ENCODE data around the gene MCHR1. TPM values are rescaled to one million over a fixed set of nuclear protein-coding genes. Genes with fewer than 3 reads are reported as not detected.
A peak's percentile ranks its signal among the peaks of the same experiment; 100 is the strongest.
"Not testable (repeated sequence)": the region's sequence is repeated elsewhere in the genome, so short reads cannot be mapped to it uniquely, and the experiment has no call there.

MCHR1 gene
- total and polyA plus RNA-seq, 4 donors: 1.6 TPM; not detected in 3

- H3K27me3 ChIP-seq (ENCODE audit: control insufficient read depth in 1 of 2, insufficient read depth in 2 of 2, low read length in 1 of 2): no peaks in the 10 kb centered on the region
- DNase-seq (peak in 1 of 2 donors; percentile 15), ATAC-seq (ENCODE audit: low FRiP score) (no peak)
- intact Hi-C loops (cut with DNase I): no loop called here
- H3K36me3 ChIP-seq (ENCODE audit: control insufficient read depth in 1 of 2, insufficient read depth in 2 of 2, low read length in 1 of 2): no peaks in the 10 kb centered on the region
- no peak overlapping the region for H3K4me3 ChIP-seq (ENCODE audit: low read length in 2 of 2)
- H3K4me1 ChIP-seq (ENCODE audit: control insufficient read depth in 1 of 2, insufficient read depth in 2 of 2, low read length in 2 of 2): no peaks in the 10 kb centered on the region
- no peaks in the 10 kb centered on the region for H3K9me3 ChIP-seq (ENCODE audit: control insufficient read depth, low read length)
- H3K27ac ChIP-seq (ENCODE audit: low read depth in 1 of 2, low read length in 2 of 2): no peak overlapping the region
- WGBS, 2 donors: 98% methylated on average over 5 of the region's 5 CpGs
These were observed 28.9 kb downstream of the MCHR1 start for GRCh38 chr22:40708177-40708576.

- DNase-seq: peak; percentile 55 to 65
- 13 to 20% methylated on average over 6 of the region's 6 CpGs for WGBS, 2 donors
- no peak overlapping the region for H3K27ac ChIP-seq (ENCODE audit: low read depth in 1 of 2, low read length in 2 of 2)
- H3K36me3 ChIP-seq (ENCODE audit: control insufficient read depth in 1 of 2, insufficient read depth in 2 of 2, low read length in 1 of 2): no peaks in the 10 kb centered on the region
- ATAC-seq (ENCODE audit: low FRiP score): peak; percentile 74
- H3K9me3 ChIP-seq (ENCODE audit: control insufficient read depth, low read length): no peaks in the 10 kb centered on the region
- intact Hi-C loops (cut with DNase I): no loop called here
- H3K27me3 ChIP-seq (ENCODE audit: control insufficient read depth in 1 of 2, insufficient read depth in 2 of 2, low read length in 1 of 2): no peaks in the 10 kb centered on the region
- H3K4me1 ChIP-seq (ENCODE audit: control insufficient read depth in 1 of 2, insufficient read depth in 2 of 2, low read length in 2 of 2): no peaks in the 10 kb centered on the region
- no peak overlapping the region for H3K4me3 ChIP-seq (ENCODE audit: low read length in 2 of 2)
These were observed 30.6 kb downstream of the MCHR1 start for GRCh38 chr22:40709752-40710413.

GRCh38 chr22:40712311-40712710 is 33.0 kb downstream of the MCHR1 start:
- H3K4me3 ChIP-seq (ENCODE audit: low read length in 2 of 2): no peak overlapping the region
- H3K9me3 ChIP-seq (ENCODE audit: control insufficient read depth, low read length): no peaks in the 10 kb centered on the region
- no peaks in the 10 kb centered on the region for H3K27me3 ChIP-seq (ENCODE audit: control insufficient read depth in 1 of 2, insufficient read depth in 2 of 2, low read length in 1 of 2)
- H3K36me3 ChIP-seq (ENCODE audit: control insufficient read depth in 1 of 2, insufficient read depth in 2 of 2, low read length in 1 of 2): no peaks in the 10 kb centered on the region
- DNase-seq (peak in 1 of 2 donors; percentile 69), ATAC-seq (ENCODE audit: low FRiP score) (no peak)
- intact Hi-C loops (cut with DNase I): no loop called here
- 97% methylated on average over 12 of the region's 12 CpGs for WGBS, 2 donors
- no peak overlapping the region for H3K27ac ChIP-seq (ENCODE audit: low read depth in 1 of 2, low read length in 2 of 2)
- H3K4me1 ChIP-seq (ENCODE audit: control insufficient read depth in 1 of 2, insufficient read depth in 2 of 2, low read length in 2 of 2): no peaks in the 10 kb centered on the region

GRCh38 chr22:40714499-40715337 is 35.4 kb downstream of the MCHR1 start:
- no peak overlapping the region for H3K27ac ChIP-seq (ENCODE audit: low read depth in 1 of 2, low read length in 2 of 2)
- ATAC-seq (ENCODE audit: low FRiP score) (no peak), DNase-seq (peak in 1 of 2 donors; percentile 45)
- no peaks in the 10 kb centered on the region for H3K9me3 ChIP-seq (ENCODE audit: control insufficient read depth, low read length)
- H3K4me3 ChIP-seq (ENCODE audit: low read length in 2 of 2): no peak overlapping the region
- no peaks in the 10 kb centered on the region for H3K4me1 ChIP-seq (ENCODE audit: control insufficient read depth in 1 of 2, insufficient read depth in 2 of 2, low read length in 2 of 2)
- 43 to 48% methylated on average over 13 of the region's 13 CpGs for WGBS, 2 donors
- no peaks in the 10 kb centered on the region for H3K36me3 ChIP-seq (ENCODE audit: control insufficient read depth in 1 of 2, insufficient read depth in 2 of 2, low read length in 1 of 2)
- intact Hi-C loops (cut with DNase I): no loop called here
- H3K27me3 ChIP-seq (ENCODE audit: control insufficient read depth in 1 of 2, insufficient read depth in 2 of 2, low read length in 1 of 2): no peaks in the 10 kb centered on the region

GRCh38 chr22:40716116-40716515 is 36.8 kb downstream of the MCHR1 start:
- no peak for DNase-seq
- H3K4me3 ChIP-seq (ENCODE audit: low read length in 2 of 2): no peak overlapping the region
- no peak overlapping the region for H3K27ac ChIP-seq (ENCODE audit: low read depth in 1 of 2, low read length in 2 of 2)
- 97 to 99% methylated on average over 9 of the region's 9 CpGs for WGBS, 2 donors
- no peaks in the 10 kb centered on the region for H3K4me1 ChIP-seq (ENCODE audit: control insufficient read depth in 1 of 2, insufficient read depth in 2 of 2, low read length in 2 of 2)
- intact Hi-C loops (cut with DNase I): no loop called here
- H3K9me3 ChIP-seq (ENCODE audit: control insufficient read depth, low read length): no peaks in the 10 kb centered on the region
- no peaks in the 10 kb centered on the region for H3K36me3 ChIP-seq (ENCODE audit: control insufficient read depth in 1 of 2, insufficient read depth in 2 of 2, low read length in 1 of 2)
- no peak for ATAC-seq (ENCODE audit: low FRiP score)
- H3K27me3 ChIP-seq (ENCODE audit: control insufficient read depth in 1 of 2, insufficient read depth in 2 of 2, low read length in 1 of 2): no peaks in the 10 kb centered on the region

- intact Hi-C loops (cut with DNase I); DNase-seq; H3K27ac ChIP-seq (ENCODE audit: low read depth in 1 of 2, low read length in 2 of 2); ATAC-seq (ENCODE audit: low FRiP score); H3K4me3 ChIP-seq (ENCODE audit: low read length in 2 of 2); H3K4me1 ChIP-seq (ENCODE audit: control insufficient read depth in 1 of 2, insufficient read depth in 2 of 2, low read length in 2 of 2); H3K9me3 ChIP-seq (ENCODE audit: control insufficient read depth, low read length); H3K36me3 ChIP-seq (ENCODE audit: control insufficient read depth in 1 of 2, insufficient read depth in 2 of 2, low read length in 1 of 2); H3K27me3 ChIP-seq (ENCODE audit: control insufficient read depth in 1 of 2, insufficient read depth in 2 of 2, low read length in 1 of 2): not testable (repeated sequence)
- 74 to 82% methylated on average over 5 of the region's 5 CpGs for WGBS, 2 donors
These were observed 38.4 kb downstream of the MCHR1 start for GRCh38 chr22:40717657-40718056.

- no peaks in the 10 kb centered on the region for H3K36me3 ChIP-seq (ENCODE audit: control insufficient read depth in 1 of 2, insufficient read depth in 2 of 2, low read length in 1 of 2)
- WGBS, 2 donors: 93 to 95% methylated on average over 9 of the region's 9 CpGs
- no peaks in the 10 kb centered on the region for H3K27me3 ChIP-seq (ENCODE audit: control insufficient read depth in 1 of 2, insufficient read depth in 2 of 2, low read length in 1 of 2)
- H3K4me1 ChIP-seq (ENCODE audit: control insufficient read depth in 1 of 2, insufficient read depth in 2 of 2, low read length in 2 of 2): no peaks in the 10 kb centered on the region
- intact Hi-C loops (cut with DNase I): no loop called here
- H3K9me3 ChIP-seq (ENCODE audit: control insufficient read depth, low read length): no peaks in the 10 kb centered on the region
- H3K4me3 ChIP-seq (ENCODE audit: low read length in 2 of 2): no peak overlapping the region
- ATAC-seq (ENCODE audit: low FRiP score) (no peak), DNase-seq (no peak)
- no peak overlapping the region for H3K27ac ChIP-seq (ENCODE audit: low read depth in 1 of 2, low read length in 2 of 2)
These were observed 39.2 kb downstream of the MCHR1 start for GRCh38 chr22:40718250-40719204.

GRCh38 chr22:40719599-40719998 is 40.3 kb downstream of the MCHR1 start:
- no peak for DNase-seq
- H3K27me3 ChIP-seq (ENCODE audit: control insufficient read depth in 1 of 2, insufficient read depth in 2 of 2, low read length in 1 of 2): no peaks in the 10 kb centered on the region
- WGBS, 2 donors: 87 to 95% methylated on average over 6 of the region's 6 CpGs
- ATAC-seq (ENCODE audit: low FRiP score): no peak
- no peak overlapping the region for H3K4me3 ChIP-seq (ENCODE audit: low read length in 2 of 2)
- intact Hi-C loops (cut with DNase I): no loop called here
- H3K36me3 ChIP-seq (ENCODE audit: control insufficient read depth in 1 of 2, insufficient read depth in 2 of 2, low read length in 1 of 2): no peaks in the 10 kb centered on the region
- no peaks in the 10 kb centered on the region for H3K4me1 ChIP-seq (ENCODE audit: control insufficient read depth in 1 of 2, insufficient read depth in 2 of 2, low read length in 2 of 2)
- no peak overlapping the region for H3K27ac ChIP-seq (ENCODE audit: low read depth in 1 of 2, low read length in 2 of 2)
- no peaks in the 10 kb centered on the region for H3K9me3 ChIP-seq (ENCODE audit: control insufficient read depth, low read length)
